ENCODE data around the gene NAV3.

Gene NAV3

DNA sequence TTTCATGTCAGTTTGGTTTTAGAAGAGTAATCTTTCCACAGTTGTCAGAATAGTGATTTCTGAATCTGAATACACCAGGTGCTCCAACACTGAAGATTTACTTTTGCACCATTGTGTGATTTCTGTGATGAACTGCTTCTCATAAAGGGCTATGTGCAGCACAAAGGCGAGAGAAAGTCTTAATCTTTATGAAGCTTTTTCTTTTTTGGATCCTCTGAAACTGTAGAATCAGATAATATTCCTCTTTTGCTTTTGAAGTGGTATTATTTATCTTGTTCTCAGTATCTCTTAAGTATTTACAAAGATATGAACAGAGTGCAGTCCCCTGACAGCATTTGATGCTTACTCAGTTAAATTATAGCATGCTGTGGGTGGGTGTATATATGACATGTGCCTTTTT, 207.8 kb downstream of the NAV3 start:
- H4K20me1 ChIP-seq (ENCODE audit: control insufficient read depth, insufficient read depth, low read depth, low read length) = no peaks in the 10 kb centered on the region
- no peaks in the 10 kb centered on the region for H3K9me2 ChIP-seq (replicated peaks; ENCODE audit: control insufficient read depth, low read length)
- H3K9me3 ChIP-seq (ENCODE audit: control insufficient read depth, insufficient read depth, low read length) = no peaks in the 10 kb centered on the region
- no peaks in the 10 kb centered on the region for H3K27me3 ChIP-seq (ENCODE audit: control insufficient read depth, low read length)
- H3K27ac ChIP-seq (ENCODE audit: low read depth, low read length) = no peak overlapping the region
- no peaks in the 10 kb centered on the region for H3K36me3 ChIP-seq (ENCODE audit: control insufficient read depth, low read length)
- H3K4me1 ChIP-seq (ENCODE audit: control insufficient read depth, low read length) = no peaks in the 10 kb centered on the region
- H3K4me3 ChIP-seq (ENCODE audit: low read length) = no peak overlapping the region
- TF ChIP-seq, protein P1, sequence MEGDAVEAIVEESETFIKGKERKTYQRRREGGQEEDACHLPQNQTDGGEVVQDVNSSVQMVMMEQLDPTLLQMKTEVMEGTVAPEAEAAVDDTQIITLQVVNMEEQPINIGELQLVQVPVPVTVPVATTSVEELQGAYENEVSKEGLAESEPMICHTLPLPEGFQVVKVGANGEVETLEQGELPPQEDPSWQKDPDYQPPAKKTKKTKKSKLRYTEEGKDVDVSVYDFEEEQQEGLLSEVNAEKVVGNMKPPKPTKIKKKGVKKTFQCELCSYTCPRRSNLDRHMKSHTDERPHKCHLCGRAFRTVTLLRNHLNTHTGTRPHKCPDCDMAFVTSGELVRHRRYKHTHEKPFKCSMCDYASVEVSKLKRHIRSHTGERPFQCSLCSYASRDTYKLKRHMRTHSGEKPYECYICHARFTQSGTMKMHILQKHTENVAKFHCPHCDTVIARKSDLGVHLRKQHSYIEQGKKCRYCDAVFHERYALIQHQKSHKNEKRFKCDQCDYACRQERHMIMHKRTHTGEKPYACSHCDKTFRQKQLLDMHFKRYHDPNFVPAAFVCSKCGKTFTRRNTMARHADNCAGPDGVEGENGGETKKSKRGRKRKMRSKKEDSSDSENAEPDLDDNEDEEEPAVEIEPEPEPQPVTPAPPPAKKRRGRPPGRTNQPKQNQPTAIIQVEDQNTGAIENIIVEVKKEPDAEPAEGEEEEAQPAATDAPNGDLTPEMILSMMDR (IDR thresholded peaks at IDR 0.05; ENCODE audit: low read depth, low read length, poor library complexity, severe bottlenecking) = no peak
- TF ChIP-seq EZH2phosphoT487 (IDR thresholded peaks at IDR 0.05; ENCODE audit: borderline replicate concordance, low read length) = no peak
- no peak overlapping the region for H3K4me2 ChIP-seq (ENCODE audit: low read length)
- no peaks in the 10 kb centered on the region for H3K79me2 ChIP-seq (ENCODE audit: control insufficient read depth, low read length)
- H3F3A ChIP-seq (ENCODE audit: control insufficient read depth, insufficient read depth) = no peaks in the 10 kb centered on the region

DNA sequence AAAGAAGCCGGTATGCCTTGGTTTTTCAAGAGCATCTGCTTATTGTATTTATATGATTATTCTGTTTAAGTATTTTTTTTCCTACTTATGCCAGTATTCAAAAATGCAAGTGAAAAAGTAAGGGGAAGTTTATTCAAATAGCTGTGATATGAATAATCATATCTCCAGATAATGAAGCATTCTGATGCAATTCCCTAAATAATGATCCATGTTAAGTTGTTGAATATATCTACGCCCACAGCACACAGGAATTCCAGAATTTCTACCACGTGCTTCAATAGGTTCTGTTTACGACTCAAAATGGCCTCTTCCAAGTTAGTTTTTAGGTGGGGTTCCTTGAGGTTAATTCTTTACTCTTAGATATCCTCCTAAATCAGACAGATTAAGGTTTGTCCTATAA, 208.3 kb downstream of the NAV3 start:
- Histone ChIP-seq H3K27me3 (ENCODE audit: control insufficient read depth, low read length) (no peaks in the 10 kb centered on the region), H3K27ac (ENCODE audit: low read depth, low read length) (no peak overlapping the region), H3F3A (ENCODE audit: control insufficient read depth, insufficient read depth) (no peaks in the 10 kb centered on the region), H3K4me1 (ENCODE audit: control insufficient read depth, low read length) (no peaks in the 10 kb centered on the region), H3K9me2 (replicated peaks; ENCODE audit: control insufficient read depth, low read length) (no peaks in the 10 kb centered on the region), H4K20me1 (ENCODE audit: control insufficient read depth, insufficient read depth, low read depth, low read length) (no peaks in the 10 kb centered on the region), H3K4me3 (ENCODE audit: low read length) (no peak overlapping the region), H3K36me3 (ENCODE audit: control insufficient read depth, low read length) (no peaks in the 10 kb centered on the region), H3K9me3 (ENCODE audit: control insufficient read depth, insufficient read depth, low read length) (no peaks in the 10 kb centered on the region), H3K4me2 (ENCODE audit: low read length) (no peak overlapping the region), H3K79me2 (ENCODE audit: control insufficient read depth, low read length) (no peaks in the 10 kb centered on the region)
- TF ChIP-seq EZH2phosphoT487 (IDR thresholded peaks at IDR 0.05; ENCODE audit: borderline replicate concordance, low read length) = no peak
- TF ChIP-seq, protein P1 (IDR thresholded peaks at IDR 0.05; ENCODE audit: low read depth, low read length, poor library complexity, severe bottlenecking) = no peak

- no peaks in the 10 kb centered on the region for H3K4me1 ChIP-seq (ENCODE audit: control insufficient read depth, low read length)
- H3K36me3 ChIP-seq (ENCODE audit: control insufficient read depth, low read length) = no peaks in the 10 kb centered on the region
- H4K20me1 ChIP-seq (ENCODE audit: control insufficient read depth, insufficient read depth, low read depth, low read length) = no peaks in the 10 kb centered on the region
- no peaks in the 10 kb centered on the region for H3K79me2 ChIP-seq (ENCODE audit: control insufficient read depth, low read length)
- H3K27me3 ChIP-seq (ENCODE audit: control insufficient read depth, low read length) = no peaks in the 10 kb centered on the region
- H3K9me2 ChIP-seq (replicated peaks; ENCODE audit: control insufficient read depth, low read length) = no peaks in the 10 kb centered on the region
- no peak overlapping the region for H3K27ac ChIP-seq (ENCODE audit: low read depth, low read length)
- TF ChIP-seq EZH2phosphoT487 (IDR thresholded peaks at IDR 0.05; ENCODE audit: borderline replicate concordance, low read length) = no peak
- TF ChIP-seq, protein P1 (IDR thresholded peaks at IDR 0.05; ENCODE audit: low read depth, low read length, poor library complexity, severe bottlenecking) = no peak
- no peak overlapping the region for H3K4me2 ChIP-seq (ENCODE audit: low read length)
- no peaks in the 10 kb centered on the region for H3F3A ChIP-seq (ENCODE audit: control insufficient read depth, insufficient read depth)
- no peak overlapping the region for H3K4me3 ChIP-seq (ENCODE audit: low read length)
- H3K9me3 ChIP-seq (ENCODE audit: control insufficient read depth, insufficient read depth, low read length) = no peaks in the 10 kb centered on the region
These were observed 209.4 kb downstream of the NAV3 start for GRCh38 chr12:78040111-78040510.

- no peaks in the 10 kb centered on the region for H3K36me3 ChIP-seq (ENCODE audit: control insufficient read depth, low read length)
- H3K9me2 ChIP-seq (replicated peaks; ENCODE audit: control insufficient read depth, low read length) = no peaks in the 10 kb centered on the region
- no peaks in the 10 kb centered on the region for H3K27me3 ChIP-seq (ENCODE audit: control insufficient read depth, low read length)
- no peak overlapping the region for H3K4me3 ChIP-seq (ENCODE audit: low read length)
- H3K79me2 ChIP-seq (ENCODE audit: control insufficient read depth, low read length) = no peaks in the 10 kb centered on the region
- TF ChIP-seq, protein P1 (IDR thresholded peaks at IDR 0.05; ENCODE audit: low read depth, low read length, poor library complexity, severe bottlenecking) = no peak
- no peak for TF ChIP-seq EZH2phosphoT487 (IDR thresholded peaks at IDR 0.05; ENCODE audit: borderline replicate concordance, low read length)
- no peaks in the 10 kb centered on the region for H3F3A ChIP-seq (ENCODE audit: control insufficient read depth, insufficient read depth)
- H3K4me2 ChIP-seq (ENCODE audit: low read length) = no peak overlapping the region
- H4K20me1 ChIP-seq (ENCODE audit: control insufficient read depth, insufficient read depth, low read depth, low read length) = no peaks in the 10 kb centered on the region
- H3K27ac ChIP-seq (ENCODE audit: low read depth, low read length) = no peak overlapping the region
- peaks cover 10% of the 10 kb centered on the region for H3K4me1 ChIP-seq (ENCODE audit: control insufficient read depth, low read length)
- H3K9me3 ChIP-seq (ENCODE audit: control insufficient read depth, insufficient read depth, low read length) = no peaks in the 10 kb centered on the region
These were observed 220.1 kb downstream of the NAV3 start for GRCh38 chr12:78050790-78051189.
